AG10803 (cell line): ENCODE results near the gene CD4.

Experiments used
- DNase-seq: peaks from one replicate; pipeline ENCODE4 v3.0.0; 2010; ENCODE audit warnings: low read depth
- H3K4me3 ChIP-seq: 2 replicates; pipeline ENCODE4 v1.5.1; 2011; ENCODE audit warnings: mild to moderate bottlenecking, low read length, control low read depth
- TF ChIP-seq, protein P1 (sequence below): conservative IDR thresholded peaks from 2 replicates; pipeline ENCODE4 v1.5.1; 2011; ENCODE audit warnings: mild to moderate bottlenecking, low read length, control low read depth, inconsistent platforms

The CD4 gene

DNA sequence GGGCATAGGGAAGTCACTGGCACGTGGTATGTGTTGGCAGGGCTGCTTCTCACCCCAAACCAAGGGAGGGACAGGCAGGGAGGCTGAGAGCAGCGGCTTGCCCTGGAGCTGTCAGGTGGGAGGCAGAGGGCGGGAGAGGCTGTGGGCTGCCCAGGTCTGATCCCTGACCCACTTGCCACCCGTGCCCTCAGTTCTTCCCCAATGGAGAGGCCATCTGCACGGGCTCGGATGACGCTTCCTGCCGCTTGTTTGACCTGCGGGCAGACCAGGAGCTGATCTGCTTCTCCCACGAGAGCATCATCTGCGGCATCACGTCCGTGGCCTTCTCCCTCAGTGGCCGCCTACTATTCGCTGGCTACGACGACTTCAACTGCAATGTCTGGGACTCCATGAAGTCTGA lies 56.1 kb downstream of the CD4 start:
- H3K4me3 ChIP-seq, result no peak overlapping the region
- TF ChIP-seq, protein P1, sequence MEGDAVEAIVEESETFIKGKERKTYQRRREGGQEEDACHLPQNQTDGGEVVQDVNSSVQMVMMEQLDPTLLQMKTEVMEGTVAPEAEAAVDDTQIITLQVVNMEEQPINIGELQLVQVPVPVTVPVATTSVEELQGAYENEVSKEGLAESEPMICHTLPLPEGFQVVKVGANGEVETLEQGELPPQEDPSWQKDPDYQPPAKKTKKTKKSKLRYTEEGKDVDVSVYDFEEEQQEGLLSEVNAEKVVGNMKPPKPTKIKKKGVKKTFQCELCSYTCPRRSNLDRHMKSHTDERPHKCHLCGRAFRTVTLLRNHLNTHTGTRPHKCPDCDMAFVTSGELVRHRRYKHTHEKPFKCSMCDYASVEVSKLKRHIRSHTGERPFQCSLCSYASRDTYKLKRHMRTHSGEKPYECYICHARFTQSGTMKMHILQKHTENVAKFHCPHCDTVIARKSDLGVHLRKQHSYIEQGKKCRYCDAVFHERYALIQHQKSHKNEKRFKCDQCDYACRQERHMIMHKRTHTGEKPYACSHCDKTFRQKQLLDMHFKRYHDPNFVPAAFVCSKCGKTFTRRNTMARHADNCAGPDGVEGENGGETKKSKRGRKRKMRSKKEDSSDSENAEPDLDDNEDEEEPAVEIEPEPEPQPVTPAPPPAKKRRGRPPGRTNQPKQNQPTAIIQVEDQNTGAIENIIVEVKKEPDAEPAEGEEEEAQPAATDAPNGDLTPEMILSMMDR, result no peak
- no peak for DNase-seq

DNA sequence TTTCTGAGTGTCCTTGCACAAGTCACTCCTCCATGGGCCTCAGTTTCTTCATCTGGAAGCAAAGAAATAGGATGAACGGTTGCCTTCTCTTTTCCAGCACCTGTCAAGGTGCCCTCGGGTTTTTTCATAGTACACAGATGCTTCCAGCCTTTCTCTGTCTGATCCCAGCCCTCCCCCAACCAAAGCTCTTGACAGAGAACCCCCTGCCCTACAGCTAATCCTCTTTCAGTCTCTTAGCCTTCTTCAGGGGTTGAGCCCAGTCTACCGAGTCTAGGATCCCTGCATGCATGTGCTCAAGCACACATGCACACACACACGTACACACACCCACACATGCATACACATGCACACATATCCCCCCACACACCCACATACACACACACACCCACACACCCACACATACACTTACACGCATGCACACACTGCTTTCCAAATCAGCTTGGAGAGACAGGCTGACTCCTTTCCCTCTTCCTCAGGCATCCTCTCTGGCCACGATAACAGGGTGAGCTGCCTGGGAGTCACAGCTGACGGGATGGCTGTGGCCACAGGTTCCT lies 57.1 kb downstream of the CD4 start:
- no peak overlapping the region for H3K4me3 ChIP-seq
- TF ChIP-seq, protein P1, result no peak
- no peak for DNase-seq

DNA sequence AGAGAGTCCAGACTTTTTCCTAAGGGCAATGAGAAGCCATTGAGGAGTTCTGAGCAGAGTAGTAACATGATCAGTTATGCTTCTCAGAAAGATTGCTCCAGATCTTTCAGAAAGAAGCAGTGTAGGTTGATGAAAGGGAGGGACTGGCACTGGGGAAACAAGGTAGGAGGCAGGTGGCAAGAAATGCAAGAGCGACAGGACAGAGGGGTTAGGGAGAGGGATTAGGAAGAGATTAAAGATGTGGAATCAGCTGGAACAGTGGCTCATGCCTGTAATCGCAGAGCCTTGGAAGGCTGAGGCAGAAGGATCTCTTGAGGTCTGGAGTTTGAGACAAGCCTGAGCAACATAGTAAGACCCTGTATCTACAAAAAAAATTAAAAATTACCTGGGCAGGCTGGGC lies 58.3 kb downstream of the CD4 start:
- TF ChIP-seq, protein P1, result no peak
- DNase-seq, result no peak
- no peak overlapping the region for H3K4me3 ChIP-seq

DNA sequence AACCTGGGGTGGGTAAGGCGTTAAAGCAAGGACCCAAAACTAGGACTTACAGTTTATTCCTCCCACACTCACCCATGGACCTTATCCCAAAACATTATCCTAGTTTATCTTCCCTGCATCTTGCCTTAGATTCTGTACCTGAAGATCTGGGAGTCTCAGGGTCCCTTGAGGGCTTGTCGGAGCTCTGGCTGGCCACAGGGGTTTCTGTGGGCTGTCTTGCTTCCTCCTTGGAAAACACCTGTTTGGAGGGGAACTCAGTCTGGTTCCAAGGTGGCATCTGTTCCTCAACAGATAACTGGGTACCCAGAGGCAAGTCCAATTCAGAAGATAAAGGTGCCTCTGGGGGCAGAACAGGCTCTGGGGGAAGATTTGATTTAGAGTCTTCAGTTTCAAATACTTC lies 60.1 kb downstream of the CD4 start:
- H3K4me3 ChIP-seq, result no peak overlapping the region
- no peak for DNase-seq
- TF ChIP-seq, protein P1, result no peak

DNA sequence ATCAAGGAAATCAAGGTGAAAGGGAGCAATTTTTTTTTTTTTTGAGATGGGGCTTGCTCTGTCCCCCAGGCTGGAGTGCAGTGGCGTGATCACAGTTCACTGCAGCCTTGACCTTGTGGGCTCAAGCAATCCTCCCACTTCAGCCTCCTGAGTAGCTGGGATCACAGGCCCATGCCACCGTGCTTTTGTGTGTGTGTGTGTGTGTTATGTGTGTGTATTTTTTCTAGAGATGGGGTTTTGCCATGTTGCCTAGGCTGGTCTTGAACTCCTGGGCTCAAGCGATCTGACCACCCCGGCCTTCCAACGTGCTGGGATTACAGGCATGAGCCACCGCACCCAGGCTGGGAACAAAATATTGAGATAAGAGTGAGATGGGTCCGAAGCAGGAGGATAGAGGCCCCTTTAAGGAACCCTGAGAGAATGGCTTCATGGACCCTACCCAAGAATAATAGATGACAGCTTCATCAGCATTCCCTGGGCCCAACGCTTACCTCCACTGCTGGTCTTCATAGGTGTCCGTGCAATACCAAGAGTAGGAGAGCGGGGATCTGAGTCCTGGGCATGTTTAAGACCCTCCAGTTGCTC lies 60.7 kb downstream of the CD4 start:
- TF ChIP-seq, protein P1, result no peak
- H3K4me3 ChIP-seq, result peak overlapping the region; percentile 51
- no peak for DNase-seq

DNA sequence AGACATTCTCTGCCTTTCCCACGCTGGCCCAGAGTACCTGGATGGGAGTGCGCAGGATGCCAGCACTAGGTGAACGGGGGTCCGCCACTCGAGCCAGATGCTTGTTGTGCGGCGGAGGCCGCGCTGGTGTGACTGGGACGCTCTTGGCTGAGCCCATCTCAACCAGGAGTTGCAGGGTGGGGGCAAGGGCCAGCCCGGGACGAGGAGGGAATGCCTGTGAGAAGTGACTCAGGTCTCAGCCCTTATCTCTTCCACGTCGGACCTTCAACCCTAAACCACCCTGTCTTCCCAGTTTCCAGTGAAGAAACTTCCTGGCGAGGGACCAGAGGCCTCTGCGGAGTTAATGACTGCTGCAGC lies 61.4 kb downstream of the CD4 start:
- TF ChIP-seq, protein P1, result no peak
- DNase-seq, result no peak
- peak overlapping the region; percentile 51 for H3K4me3 ChIP-seq

DNA sequence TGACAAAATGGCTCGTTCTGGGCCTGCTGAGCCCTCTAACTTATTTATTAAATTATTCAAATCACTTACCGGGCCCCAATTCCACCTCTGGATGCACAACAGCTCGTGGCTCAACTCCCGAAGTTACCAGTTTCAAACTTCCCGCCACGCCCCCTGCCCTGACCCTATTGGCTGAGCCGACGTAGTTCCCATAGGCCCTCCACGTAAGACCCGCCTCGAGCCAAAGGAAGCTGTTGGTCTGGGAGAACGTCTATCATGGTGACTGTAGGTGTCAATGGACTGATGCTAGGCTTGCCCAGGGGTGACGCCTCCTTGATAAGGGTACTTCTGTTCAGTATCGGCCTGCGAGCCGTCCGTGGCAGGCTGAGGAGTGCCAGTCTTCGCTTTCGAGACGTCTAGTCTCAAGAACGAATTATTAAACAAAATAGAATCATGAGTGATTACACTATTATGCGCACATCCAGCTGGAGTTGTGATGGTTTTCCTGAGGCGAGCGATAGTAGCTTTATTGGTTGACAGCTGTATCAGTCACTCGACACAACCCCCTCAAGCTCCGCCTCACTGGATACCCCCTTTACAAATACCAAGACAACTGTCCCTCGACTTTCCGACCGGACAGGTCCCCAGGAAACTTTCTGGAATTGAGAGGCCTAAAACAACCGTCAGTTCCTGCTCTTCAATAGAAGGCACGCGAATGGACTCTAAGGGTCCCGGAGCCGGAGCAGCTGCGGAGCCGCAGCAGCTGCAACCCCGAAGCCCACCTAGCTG lies 62.0 kb downstream of the CD4 start, which contains the start of gene CDCA3:
Gene CDCA3 (minus strand): TSS at position 134 of the 768 bp plus-strand sequence. CDS start 334 bp downstream, outside the sequence.
- H3K4me3 ChIP-seq, result peak within 1 kb of the TSS; percentile 97
- TF ChIP-seq, protein P1, result no peak
- DNase-seq, result peak; percentile 98
